TTC549 (cell line): ENCODE measurements around the gene RNF175.

Experiments used
- FAIRE-seq: peaks from 2 replicates; lab custom pipeline; 2012; peaks lifted over from hg19 to GRCh38; lab: Jason Lieb, UNC

Gene RNF175

GRCh38 chr4:153759407-153760316 is at the start of gene RNF175:
Gene RNF175, minus strand, starts transcription at chr4:153760024. Its CDS starts 162 bp downstream, at chr4:153759862.
- no peak for FAIRE-seq

GRCh38 chr4:153809307-153809706 is 49.5 kb upstream of the RNF175 start:
- no peak for FAIRE-seq

- no peak for FAIRE-seq
Measured at GRCh38 chr4:153808175-153808574, 48.4 kb upstream of the RNF175 start.

GRCh38 chr4:153806073-153806472 is 46.2 kb upstream of the RNF175 start:
- FAIRE-seq, result no peak

- no peak for FAIRE-seq
Measured at GRCh38 chr4:153804722-153805121, 44.9 kb upstream of the RNF175 start.

- no peak for FAIRE-seq
Measured at GRCh38 chr4:153799694-153800074, 39.9 kb upstream of the RNF175 start.

GRCh38 chr4:153798901-153799693 is 39.3 kb upstream of the RNF175 start:
- FAIRE-seq, result no peak

GRCh38 chr4:153798420-153798819 is 38.6 kb upstream of the RNF175 start:
- no peak for FAIRE-seq

- FAIRE-seq, result no peak
Measured at GRCh38 chr4:153794006-153794405, 34.2 kb upstream of the RNF175 start.

GRCh38 chr4:153792618-153793247 is 32.9 kb upstream of the RNF175 start:
- no peak for FAIRE-seq

- FAIRE-seq, result no peak
Measured at GRCh38 chr4:153791746-153792617, 32.2 kb upstream of the RNF175 start.

- FAIRE-seq, result no peak
Measured at GRCh38 chr4:153790962-153791551, 31.2 kb upstream of the RNF175 start.

- FAIRE-seq, result no peak
Measured at GRCh38 chr4:153790500-153790865, 30.7 kb upstream of the RNF175 start.

- no peak for FAIRE-seq
Measured at GRCh38 chr4:153789741-153790499, 30.1 kb upstream of the RNF175 start.

- FAIRE-seq, result no peak
Measured at GRCh38 chr4:153788413-153789276, 28.8 kb upstream of the RNF175 start, which contains the start of gene SFRP2. Gene SFRP2, minus strand, starts transcription at chr4:153789083. Its CDS starts 248 bp downstream, at chr4:153788835.

GRCh38 chr4:153788051-153788412 is 28.2 kb upstream of the RNF175 start:
- FAIRE-seq, result no peak

- FAIRE-seq, result no peak
Measured at GRCh38 chr4:153787575-153787974, 27.8 kb upstream of the RNF175 start.

GRCh38 chr4:153787061-153787560 is 27.3 kb upstream of the RNF175 start:
- FAIRE-seq, result no peak
